HL-60/S4 treated with phorbol 12-myristate 13-acetate at 8.2 ng/mL for 4 days and 3 days (cell line): ENCODE data around the gene CACNA1E.

ENCODE experiments used
- in situ Hi-C: fragments of 300-500 bp; cut with MboI; formaldehyde crosslinking; loops from 2 replicates; pipeline ENCODE4 v1.15.0; 2022; ENCODE audit warnings: low sequenced_read_pairs

CACNA1E gene

DNA sequence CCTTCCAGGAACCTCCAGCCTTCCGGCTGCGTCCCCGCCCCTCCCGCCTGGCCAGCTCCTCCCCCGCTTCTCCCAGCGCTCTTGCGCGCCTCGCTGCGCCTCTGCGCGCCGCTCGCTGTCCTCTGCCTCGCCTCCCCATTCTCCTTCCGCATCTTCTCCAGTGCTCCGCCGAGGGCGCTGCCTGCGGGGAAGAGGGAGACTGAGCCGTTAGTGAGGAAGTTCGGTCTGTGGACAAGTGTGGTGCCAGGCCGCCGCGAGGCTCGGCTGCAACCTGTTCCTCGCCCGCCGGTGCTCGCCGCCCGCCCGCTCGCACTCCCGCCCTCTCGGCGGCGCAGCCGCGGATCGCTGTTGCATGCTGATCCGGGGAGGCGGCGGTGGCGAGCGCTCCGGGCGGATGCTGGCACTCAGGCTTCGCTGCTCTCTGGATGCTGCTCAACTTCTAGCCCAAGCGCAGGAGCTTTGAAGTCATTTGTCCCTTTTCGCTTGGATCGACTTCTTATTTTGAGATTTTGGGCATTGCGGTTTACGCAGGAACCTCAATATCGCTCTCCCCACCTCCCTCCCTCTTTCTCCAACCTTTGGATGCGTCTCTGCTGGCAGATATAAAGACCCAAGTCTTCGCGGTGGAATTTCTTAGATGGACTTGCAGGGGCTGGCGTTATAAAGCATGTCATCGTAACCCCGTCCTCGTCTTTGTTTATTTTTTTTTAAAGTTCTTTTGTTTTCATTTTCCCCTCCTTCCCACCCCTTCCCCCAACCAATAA is 614 bp upstream of the CACNA1E start:
- in situ Hi-C loops, result loop anchor here (25.0 kb wide), 2 partner anchors 455 to 580 kb away; partner anchors contain the start of gene ZNF648

DNA sequence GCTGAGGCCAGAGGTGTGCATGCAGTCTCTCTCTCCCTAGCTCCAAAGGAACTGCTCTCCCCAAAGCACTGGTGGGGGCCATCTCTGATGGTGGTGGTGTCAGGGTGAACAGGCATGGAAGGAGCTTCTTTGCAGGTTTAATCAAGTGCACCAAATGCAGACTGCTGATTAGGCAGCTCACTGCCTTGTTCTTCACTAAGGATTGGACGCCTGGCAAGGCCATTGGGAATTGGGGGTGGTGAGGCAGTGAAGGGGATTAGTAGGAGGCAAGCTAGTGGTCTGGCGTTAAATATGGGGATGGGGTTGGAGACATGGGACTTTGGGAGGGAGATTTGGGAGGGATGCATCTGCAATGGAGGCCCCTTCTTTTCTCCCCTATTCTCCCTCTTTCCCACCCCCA is 1.5 kb downstream of the CACNA1E start:
- in situ Hi-C loops, result loop anchor here (25.0 kb wide), 2 partner anchors 452 to 577 kb away; partner anchors contain the start of gene ZNF648

DNA sequence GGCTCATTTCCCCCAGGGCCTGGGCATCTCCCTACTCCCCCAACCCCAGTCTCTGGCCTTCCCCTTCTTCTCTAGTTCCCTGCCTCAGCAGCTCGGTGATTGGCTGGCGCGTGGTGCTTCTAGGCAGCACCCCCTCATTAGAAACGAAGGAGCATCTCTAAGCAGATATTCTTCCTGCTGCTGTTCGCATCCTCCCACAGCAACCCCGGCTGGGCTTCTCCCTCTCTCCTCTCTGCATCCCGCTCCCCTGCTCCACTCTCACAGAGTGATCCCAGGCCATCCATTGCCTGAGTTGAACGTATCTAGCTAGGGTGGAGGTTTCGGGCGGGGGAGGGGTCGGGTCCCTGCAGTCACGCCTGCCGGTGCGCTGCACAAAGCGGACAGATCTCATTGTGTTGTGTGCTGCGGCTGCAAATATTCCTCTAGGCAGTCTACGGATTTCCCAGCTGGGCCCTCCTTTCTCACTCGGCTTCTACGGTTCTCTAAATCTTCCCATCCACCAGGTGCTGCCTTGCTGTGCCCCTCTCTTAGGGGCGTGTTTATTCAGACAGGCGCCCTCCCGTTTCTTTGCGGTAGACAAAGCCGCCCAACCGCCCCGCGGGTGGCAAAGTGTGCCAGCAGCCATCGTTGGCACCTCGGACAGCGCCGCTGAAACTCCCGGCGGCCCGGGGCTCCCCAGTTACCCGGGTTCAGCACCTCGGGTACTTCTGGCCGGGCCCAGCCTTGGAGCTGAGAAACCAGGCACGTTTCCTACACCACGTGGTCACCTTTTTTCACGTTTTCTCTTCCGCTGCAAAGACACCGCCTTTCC is 2.2 kb downstream of the CACNA1E start:
- in situ Hi-C loops, result loop anchor here (25.0 kb wide), 2 partner anchors 452 to 577 kb away; partner anchors contain the start of gene ZNF648

DNA sequence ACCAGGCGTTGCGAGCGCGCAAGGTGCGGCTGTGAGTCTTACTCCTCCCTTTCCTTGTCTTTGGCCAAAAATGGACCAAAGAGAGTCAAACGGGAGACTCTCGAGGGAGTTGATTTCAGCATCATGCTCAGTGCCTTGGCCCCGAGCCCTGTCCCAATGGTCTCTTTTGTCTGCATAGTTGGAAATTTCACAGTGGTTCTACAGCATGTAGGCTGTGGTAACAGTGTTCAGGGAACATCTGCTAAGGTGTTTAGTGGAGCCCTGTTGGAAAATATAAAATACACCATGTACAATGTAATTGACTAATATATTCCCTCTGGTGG is 2.7 kb downstream of the CACNA1E start:
- in situ Hi-C loops, result loop anchor here (25.0 kb wide), 2 partner anchors 451 to 576 kb away; partner anchors contain the start of gene ZNF648

DNA sequence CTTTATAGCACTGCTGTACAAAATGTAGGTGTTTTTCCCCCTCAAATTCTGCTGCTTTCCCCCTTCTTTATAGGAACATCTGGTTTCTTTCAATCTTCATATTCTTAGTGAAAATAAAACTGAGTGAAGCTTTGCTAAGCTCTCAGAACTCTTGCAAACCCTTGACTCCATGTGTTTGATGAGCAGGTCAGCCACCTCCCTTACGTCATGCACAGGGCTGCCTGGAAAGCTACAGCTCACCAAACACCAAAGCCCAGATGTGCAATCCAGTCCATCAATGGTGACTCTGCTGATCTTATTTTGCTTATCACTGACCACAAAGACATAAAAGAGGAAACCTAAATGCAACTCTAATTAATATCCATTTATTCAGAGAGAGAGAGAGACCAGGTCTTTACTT is 5.5 kb downstream of the CACNA1E start:
- in situ Hi-C loops, result loop anchor here (25.0 kb wide), 2 partner anchors 448 to 573 kb away; partner anchors contain the start of gene ZNF648

DNA sequence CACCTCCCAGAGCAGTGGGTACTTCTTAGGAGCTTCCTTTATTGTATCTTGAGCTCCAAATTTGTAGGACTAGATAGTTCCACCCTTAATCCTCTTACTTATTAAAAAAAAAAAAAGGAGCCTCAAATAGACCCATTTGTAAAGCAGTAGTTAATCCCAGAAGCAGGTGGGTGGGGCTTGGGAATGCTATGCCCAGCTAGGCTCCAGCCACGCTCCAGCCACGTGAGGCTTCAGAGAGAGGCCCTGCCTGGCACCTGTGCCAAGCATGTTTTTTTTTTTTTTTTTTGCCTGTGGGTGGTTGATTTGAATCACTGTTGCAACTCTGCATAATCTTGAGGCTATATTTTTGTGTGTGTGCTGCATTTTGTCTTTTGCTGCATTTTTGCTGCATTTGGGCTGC is 7.0 kb downstream of the CACNA1E start:
- in situ Hi-C loops, result loop anchor here (25.0 kb wide), 2 partner anchors 447 to 572 kb away; partner anchors contain the start of gene ZNF648

DNA sequence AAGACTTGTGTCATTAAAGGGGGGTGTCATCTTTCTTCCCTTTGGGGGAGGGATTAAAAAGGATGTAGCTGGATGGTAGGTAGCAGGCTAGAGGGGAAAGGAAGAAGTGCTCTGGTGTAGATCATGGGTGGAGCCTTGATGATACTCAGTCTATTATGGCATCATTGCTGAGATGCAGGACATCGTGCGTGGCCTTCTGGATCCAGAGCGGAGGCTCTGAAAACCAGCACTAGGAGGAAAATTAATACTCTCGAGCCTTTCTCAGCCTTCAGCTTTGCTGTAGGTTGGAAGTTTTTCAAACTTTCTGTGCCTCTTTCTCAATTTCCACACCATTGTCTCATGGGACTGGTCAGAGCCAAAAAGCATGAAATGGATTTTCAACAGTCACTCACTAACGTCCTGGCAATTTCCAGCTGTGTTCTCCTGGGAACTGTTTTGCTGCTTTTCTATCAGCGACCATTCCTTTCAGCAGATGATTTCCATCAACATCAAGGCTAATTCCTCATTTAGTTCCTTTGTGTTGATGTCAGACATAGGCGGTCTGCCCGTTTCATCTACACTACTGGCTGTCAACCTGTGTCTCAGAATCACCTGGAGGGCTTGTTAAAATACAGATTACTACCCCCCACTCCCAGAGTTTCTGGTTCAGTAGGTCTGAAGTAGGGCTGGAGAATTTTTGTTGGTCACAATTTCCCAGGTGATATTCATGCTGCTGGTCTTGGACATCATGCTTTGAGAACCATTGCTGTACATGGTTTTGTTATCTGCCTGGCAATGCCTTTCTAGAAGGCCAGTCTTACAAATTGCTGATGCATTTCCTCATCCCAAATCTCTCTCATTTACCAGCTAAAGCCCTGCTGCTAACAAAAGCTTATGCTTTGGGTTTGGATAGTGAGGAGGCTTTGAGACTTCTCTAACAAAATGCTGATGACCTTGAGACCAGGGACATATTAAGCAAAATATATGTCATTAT is 7.7 kb downstream of the CACNA1E start:
- in situ Hi-C loops, result loop anchor here (25.0 kb wide), 2 partner anchors 446 to 571 kb away; partner anchors contain the start of gene ZNF648

DNA sequence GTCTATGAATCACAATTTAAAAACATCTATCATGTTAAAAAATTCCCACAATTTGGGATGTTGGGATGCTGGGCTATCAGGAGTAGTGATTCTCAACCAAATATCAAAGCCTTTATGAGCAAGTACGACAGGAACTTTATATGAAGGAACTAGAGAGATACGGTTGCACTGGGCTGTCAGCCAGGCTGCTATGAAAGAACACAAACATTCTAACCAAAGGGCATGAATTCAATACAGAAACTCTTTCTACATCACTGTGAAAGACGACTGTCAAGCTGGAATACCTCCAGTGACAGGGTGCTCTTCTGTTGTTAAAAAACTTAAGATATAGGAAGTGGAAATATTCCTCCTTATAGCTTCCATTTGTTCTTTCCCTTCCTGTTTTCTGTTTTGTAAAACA is 9.8 kb downstream of the CACNA1E start:
- in situ Hi-C loops, result loop anchor here (25.0 kb wide), 2 partner anchors 444 to 569 kb away; partner anchors contain the start of gene ZNF648

DNA sequence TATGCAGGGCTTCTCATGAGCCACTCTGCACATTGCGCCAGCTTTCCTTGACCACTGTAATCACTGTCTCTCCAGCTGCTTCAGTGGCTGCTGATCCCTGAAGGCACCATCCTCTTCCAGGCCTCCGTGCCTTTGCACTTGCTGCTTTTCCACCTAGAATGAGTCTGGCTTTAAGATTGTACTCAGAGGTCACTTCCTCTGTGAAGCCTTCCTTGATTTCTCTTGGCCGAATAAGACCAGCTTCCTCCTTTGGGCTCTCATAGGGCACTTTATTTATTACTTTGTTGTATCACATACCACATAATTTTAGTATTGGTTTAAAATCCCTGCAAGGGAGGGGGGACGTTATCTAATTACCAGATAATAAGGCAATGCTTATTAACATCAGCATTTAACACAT is 10.6 kb downstream of the CACNA1E start:
- in situ Hi-C loops, result loop anchor here (25.0 kb wide), 2 partner anchors 443 to 568 kb away; partner anchors contain the start of gene ZNF648

DNA sequence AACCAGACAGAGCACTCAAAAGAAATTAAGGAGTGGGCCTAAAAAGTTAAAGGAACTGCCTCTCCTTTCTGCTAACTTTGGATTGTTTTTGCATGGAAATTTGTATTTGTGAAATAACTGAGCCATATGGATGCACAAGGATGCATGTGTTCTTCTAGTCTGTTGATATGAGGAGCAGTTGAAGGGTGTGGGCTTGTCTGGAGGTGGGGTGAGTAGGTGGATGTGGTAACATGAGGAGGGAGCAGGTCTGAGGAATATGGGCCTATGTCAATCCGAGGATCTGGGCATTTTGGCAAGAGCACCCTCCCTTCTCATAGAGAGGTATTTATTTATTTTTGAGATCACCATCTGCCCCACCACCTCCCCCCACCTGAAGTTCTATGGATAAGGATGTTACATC is 13.4 kb downstream of the CACNA1E start:
- in situ Hi-C loops, result loop anchor here (25.0 kb wide), 2 partner anchors 441 to 566 kb away; partner anchors contain the start of gene ZNF648

DNA sequence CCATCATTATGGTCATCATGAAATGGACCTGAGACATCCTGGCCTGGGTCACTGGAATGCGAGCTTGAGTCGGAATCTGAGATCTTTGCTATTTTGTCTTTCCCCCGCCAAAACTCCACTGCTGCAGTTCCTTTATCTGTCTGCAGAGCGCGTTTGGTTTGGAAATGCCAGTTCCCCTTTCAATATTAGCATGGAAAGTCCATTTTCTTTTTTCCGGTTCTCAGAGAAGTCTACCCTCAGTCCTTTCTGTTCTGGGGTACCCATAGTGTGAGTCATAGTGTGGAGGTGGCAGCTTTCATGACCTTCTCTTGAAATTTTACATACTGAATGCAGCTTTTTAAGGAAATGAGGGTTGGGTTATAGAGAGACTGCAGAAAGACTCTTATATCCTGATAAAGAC is 14.6 kb downstream of the CACNA1E start:
- in situ Hi-C loops, result loop anchor here (25.0 kb wide), 2 partner anchors 439 to 564 kb away; partner anchors contain the start of gene ZNF648

DNA sequence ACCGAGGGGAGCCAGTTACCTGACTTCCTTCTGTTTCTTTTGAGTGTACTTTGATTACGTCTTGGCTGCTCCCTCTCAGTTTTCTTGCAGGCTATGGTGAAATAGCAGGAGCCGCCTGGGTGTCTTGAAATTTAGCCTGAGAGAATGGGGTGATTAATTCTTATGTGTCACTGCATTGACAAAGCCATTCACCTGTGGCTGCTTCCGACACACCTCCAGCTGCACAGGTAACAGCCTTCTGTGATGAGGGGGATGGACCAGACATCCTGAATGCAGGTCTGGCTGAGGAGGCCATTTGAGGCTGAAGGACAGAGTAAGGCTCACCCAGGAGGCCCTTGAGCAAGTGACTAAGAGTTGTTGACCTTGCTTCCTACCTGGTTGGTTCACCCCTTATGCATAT is 16.5 kb downstream of the CACNA1E start:
- in situ Hi-C loops, result loop anchor here (25.0 kb wide), 2 partner anchors 437 to 562 kb away; partner anchors contain the start of gene ZNF648

DNA sequence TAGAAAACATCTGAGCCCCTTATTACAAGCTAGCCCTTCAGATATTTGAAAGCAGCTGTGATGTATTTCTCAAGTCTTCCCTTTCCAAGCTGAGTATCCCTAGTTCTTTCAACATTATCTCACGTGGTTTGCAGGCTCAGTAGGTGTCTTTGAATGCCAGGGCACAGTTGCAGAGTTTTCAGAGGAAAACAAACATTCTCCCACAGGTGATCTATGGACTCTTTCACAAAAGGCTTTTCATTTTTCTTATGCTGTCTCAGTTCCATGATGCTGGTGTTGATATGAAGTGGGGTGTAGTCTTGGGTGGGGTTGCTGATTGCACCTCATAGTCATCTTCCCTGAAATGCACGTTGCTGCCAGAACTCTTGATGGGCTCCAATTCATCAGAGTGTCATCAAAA is 17.3 kb downstream of the CACNA1E start:
- in situ Hi-C loops, result no loop called here

DNA sequence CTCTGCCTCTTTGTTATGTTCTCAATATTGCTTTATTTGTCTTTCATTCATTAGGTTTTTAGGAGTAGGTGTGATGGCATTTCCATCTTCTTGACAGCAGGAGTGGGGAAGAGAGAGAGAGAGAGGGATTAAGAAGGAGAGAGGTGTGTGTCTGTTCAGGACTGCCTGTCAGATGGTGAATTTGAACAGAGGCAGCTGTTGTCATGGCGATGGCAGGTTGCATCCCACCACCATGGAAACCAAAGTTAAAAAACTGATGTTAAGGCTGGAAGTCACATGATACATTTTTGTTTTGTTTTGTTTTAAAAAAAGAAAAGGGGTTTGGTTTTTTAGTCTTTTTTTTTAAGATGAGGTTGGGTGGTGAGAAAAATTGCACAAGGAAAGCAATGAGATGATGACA is 18.3 kb downstream of the CACNA1E start:
- in situ Hi-C loops, result no loop called here

DNA sequence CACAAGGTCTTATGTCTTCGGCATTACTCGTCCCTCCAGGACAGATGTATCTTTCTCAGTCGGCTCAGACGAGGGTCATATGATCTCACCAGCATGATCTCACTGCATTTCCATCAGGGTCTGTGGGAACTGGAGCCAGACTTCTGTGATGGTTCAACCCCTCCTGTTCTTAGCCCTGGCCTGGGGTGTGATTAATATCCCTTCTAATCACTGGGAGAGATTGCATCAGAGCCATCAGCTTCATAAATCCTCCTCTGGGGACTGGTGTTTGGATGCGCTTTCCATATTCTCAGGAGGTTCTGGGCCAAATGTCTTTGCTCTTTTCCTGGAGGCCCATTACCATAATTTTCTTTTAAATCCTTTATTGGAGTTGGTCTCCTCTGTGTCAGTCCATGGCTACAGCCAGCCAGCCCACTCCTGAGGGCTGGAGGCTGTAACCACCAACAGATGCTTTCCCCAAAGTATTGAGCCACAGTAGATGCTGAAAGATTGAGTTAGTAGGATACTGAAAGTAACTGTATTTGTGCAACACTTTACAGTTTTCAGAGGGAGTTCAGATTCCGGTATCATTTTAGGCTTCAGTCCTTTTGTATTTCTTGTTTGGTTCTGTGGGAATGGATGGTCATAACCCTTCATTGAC is 20.0 kb downstream of the CACNA1E start:
- in situ Hi-C loops, result no loop called here

DNA sequence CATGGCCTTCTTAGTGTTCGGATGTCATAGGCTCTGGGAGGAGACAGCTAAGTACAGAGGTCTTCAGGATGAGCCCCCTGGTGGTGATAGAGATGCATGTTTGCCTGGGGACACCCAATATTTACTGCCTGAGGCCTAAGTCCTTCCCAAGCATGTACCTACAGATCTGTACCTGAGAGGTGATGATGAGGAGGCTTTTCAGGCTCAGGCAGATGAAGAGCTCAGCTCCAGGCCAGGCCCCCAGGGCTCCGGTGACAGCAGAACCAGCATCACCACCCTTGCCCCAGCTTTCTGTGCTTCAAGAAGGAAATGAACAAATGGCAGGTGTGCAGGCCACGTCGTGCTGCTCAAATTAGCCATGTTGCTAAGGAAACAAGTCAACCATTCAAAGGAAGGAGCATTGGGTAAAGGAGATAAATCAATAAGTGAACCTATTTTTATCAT is 21.1 kb downstream of the CACNA1E start:
- in situ Hi-C loops, result no loop called here

DNA sequence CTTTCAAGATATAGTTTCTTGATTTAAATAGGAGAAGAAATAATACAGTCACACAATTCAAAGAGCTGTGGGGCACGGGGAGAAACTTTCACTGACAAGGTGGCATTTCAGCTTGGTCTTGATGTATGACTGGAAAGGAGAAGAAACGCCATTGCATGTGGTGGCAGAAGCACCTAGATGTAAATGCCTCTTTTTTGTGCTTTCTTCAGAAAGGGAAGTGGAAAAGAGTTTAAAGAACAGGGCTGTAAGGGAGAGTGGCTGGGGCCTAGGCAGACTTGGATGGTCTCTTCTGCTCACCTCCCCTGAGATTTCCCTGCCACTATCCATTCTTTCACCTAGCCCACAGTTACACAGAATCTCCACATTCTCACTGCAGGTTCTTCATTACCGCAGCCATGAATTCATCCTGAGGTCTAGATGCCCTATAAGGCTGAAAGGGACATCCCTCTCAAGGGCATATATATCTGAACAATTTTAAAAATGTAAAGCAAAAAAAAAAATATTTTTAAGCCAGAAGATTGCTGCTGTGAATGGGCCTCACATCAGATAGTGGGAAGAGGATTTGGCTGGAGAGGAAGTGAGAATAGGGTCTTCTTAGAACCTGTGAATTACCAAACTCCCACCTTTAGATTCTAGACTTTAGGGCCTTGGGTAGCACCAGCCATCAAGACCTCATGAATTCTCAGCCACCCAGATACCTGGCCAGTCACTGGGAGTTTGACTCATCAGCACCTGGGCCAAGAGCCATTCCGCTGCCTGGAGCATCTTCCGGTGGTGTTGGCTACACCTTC is 23.4 kb downstream of the CACNA1E start:
- in situ Hi-C loops, result no loop called here

DNA sequence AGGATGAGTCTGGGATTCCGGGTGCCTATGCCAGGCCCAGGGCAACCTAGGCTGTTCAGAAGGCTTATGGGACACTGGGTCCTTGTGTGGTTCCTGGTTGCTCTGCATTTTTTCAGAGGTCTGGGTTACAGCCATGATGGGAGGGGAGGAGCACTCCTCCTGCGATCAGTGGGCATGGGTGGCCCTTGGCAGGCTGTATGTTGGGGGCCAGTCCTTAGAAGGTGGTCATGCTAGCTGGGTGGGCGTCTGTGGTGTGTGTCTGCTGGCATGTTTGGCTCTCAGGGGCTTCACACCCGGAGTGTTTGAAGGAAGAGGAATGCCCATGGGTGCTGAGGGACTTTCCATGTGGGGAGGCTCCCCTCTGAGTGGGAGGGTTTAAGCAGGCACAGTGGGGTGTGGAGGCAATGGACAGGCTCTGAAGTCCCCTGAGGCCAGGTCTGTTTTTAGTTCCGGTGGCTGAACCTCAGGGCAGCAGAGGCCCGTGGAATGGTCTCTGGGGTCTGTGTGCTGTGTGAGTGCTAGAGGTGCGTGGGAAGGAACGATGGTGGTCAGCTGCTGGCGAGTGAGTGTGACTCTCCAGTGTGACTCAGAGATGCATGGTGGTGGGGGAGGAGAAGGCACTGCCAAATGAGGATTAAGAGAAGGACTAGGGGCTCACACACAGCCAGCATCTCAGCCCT is 25.3 kb downstream of the CACNA1E start:
- in situ Hi-C loops, result no loop called here
